ENCODE data around the gene GPR137. TPM values are rescaled to one million over a fixed set of nuclear protein-coding genes. Genes with fewer than 3 reads are reported as not detected.

GPR137 gene
- total RNA-seq, 1 donor from 2014 or later, result 24.8 TPM

DNA sequence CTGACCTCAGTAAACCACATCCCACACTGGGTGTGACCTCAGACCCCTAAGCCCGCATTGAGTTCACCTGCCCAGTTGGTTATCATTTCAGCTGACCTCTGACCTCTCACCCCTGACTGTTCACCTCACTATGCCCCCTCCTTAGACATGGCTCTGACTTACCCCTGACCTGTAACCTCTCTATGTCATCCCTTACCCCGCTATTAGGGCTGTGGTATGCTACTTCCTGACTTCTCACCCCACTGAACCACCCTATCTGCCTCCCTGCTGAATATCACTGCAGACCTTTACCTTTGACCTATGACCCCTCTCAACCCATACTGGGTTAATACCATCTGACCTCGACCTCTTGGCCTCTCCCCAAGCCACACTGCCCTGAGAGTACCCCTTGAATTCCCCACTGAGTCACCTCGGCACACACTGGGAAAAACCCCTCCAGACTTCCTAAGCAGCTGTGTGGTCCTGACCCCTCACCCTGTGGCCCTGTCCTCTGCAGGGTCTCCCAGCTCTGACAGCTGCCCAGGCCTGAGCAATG is 26.0 kb upstream of the GPR137 start:
- no peak for DNase-seq (ENCODE audit: low read depth)
- H3K4me3 ChIP-seq (ENCODE audit: low read depth, low read length), result no peak overlapping the region
- TF ChIP-seq CTCF (conservative IDR thresholded peaks at IDR 0.05; ENCODE audit: low read depth, low read length), result no peak

DNA sequence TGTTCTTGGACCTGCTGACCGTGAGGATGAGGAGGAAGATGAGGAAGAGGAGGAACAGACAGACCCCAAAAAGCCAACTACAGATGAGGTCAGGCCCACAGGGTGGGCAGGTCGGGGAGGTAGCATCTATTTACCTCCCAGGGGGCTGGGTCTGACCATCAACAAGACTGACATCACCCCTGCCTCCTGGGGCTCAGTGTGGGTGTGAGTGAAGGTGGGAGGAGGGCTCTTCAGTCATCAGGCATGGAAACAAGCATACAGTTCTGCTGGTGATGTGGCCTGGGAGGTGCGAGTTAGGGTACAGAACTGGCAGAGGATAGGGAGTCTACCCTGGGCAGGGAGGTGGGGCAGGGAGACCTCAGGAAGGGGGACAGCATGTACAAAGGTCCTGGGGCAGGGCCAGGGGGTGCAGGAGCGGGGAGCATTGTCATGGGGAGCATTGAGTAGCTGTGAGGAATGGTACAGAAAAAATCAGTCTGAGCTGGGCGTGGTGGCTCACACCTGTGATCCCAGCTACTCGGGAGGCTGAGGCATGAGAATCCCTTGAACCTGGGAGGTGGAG is 25.4 kb upstream of the GPR137 start:
- DNase-seq (ENCODE audit: low read depth), result no peak
- no peak overlapping the region for H3K4me3 ChIP-seq (ENCODE audit: low read depth, low read length)
- TF ChIP-seq CTCF (conservative IDR thresholded peaks at IDR 0.05; ENCODE audit: low read depth, low read length), result no peak

DNA sequence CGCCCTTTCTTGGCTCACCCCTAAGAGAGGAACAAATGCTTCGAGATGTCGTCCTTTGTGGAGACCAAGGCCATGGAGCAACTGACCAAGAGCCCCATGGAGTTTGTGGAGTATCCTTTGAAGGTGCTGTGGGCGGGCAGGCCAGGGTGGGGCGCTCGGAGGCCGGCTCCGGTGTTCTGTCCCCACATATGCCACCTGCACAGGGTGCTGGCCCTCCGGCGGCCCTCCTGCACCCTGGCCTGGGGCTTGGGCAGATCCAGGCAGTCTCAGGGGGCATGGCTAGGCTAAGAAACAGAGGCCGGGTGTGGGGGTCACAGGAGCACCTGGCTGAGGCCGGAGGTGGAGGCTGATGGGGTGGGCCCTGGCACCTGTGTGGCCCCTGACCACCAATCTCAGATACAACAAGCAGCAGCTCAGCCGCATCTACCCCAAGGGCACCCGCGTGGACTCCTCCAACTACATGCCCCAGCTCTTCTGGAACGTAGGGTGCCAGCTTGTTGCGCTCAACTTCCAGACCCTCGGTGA is 24.0 kb upstream of the GPR137 start:
- TF ChIP-seq CTCF (conservative IDR thresholded peaks at IDR 0.05; ENCODE audit: low read depth, low read length), result no peak
- DNase-seq (ENCODE audit: low read depth), result no peak
- H3K4me3 ChIP-seq (ENCODE audit: low read depth, low read length), result no peak overlapping the region

DNA sequence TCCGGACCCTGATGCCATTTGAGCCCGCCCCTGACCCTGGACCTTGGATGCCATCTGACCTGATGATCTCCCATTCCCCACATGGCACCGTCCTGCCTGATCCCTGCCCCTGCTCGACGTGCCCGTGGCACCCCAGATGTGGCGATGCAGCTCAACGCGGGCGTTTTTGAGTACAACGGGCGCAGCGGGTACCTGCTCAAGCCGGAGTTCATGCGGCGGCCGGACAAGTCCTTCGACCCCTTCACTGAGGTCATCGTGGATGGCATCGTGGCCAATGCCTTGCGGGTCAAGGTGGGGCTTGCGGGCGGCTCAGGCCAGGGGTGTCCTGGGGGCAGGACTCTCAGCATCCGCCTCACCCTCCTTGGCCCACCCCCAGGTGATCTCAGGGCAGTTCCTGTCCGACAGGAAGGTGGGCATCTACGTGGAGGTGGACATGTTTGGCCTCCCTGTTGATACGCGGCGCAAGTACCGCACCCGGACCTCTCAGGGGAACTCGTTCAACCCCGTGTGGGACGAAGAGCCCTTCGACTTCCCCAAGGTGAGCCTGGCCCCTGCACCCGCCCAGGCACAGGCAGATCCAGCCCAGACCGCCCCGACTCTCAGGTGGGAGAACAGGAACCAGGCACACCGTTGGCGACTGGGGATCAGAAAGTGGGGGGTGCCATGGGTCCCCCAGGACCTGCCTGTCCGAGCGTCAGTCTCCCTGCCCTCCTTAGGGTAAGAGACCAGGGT is 23.2 kb upstream of the GPR137 start:
- no peak overlapping the region for H3K4me3 ChIP-seq (ENCODE audit: low read depth, low read length)
- no peak for DNase-seq (ENCODE audit: low read depth)
- no peak for TF ChIP-seq CTCF (conservative IDR thresholded peaks at IDR 0.05; ENCODE audit: low read depth, low read length)

- no peak for DNase-seq (ENCODE audit: low read depth)
- no peak overlapping the region for H3K4me3 ChIP-seq (ENCODE audit: low read depth, low read length)
Measured at GRCh38 chr11:64263021-64263946, 22.4 kb upstream of the GPR137 start.

More at GRCh38 chr11:64263021-64263946, 22.4 kb upstream of the GPR137 start:
- TF ChIP-seq CTCF (conservative IDR thresholded peaks at IDR 0.05; ENCODE audit: low read depth, low read length), result no peak
